HG03565 (cell line): Measurements from ENCODE around the gene WWOX.

Experiments used
- ATAC-seq: cut with Tn5 transposase; IDR thresholded peaks from one replicate; pipeline ENCODE4 v1.9.1; 2021; ENCODE audit warnings: mild to moderate bottlenecking, moderate library complexity; ENCODE audit not compliant: unreplicated experiment

The WWOX gene

GRCh38 chr16:78325468-78326352 is 226.3 kb downstream of the WWOX start:
- no peak for ATAC-seq

- ATAC-seq = no peak
Measured at GRCh38 chr16:78326731-78327130, 227.3 kb downstream of the WWOX start.

GRCh38 chr16:78331731-78332130 is 232.3 kb downstream of the WWOX start:
- no peak for ATAC-seq

GRCh38 chr16:78333808-78334207 is 234.4 kb downstream of the WWOX start:
- ATAC-seq = no peak

GRCh38 chr16:78340590-78340989 is 241.1 kb downstream of the WWOX start:
- no peak for ATAC-seq

GRCh38 chr16:78348068-78348467 is 248.6 kb downstream of the WWOX start:
- no peak for ATAC-seq

- ATAC-seq = no peak
Measured at GRCh38 chr16:78348886-78349285, 249.4 kb downstream of the WWOX start.

GRCh38 chr16:78352184-78352583 is 252.7 kb downstream of the WWOX start:
- ATAC-seq = no peak

GRCh38 chr16:78353640-78354275 is 254.3 kb downstream of the WWOX start:
- no peak for ATAC-seq

- no peak for ATAC-seq
Measured at GRCh38 chr16:78362524-78363135, 263.2 kb downstream of the WWOX start.

- no peak for ATAC-seq
Measured at GRCh38 chr16:78363843-78364555, 264.5 kb downstream of the WWOX start.

GRCh38 chr16:78364556-78364880 is 265.1 kb downstream of the WWOX start:
- no peak for ATAC-seq

GRCh38 chr16:78365366-78365765 is 265.9 kb downstream of the WWOX start:
- no peak for ATAC-seq

GRCh38 chr16:78368121-78369102 is 269.0 kb downstream of the WWOX start:
- ATAC-seq = no peak

- ATAC-seq = no peak
Measured at GRCh38 chr16:78372277-78372676, 272.8 kb downstream of the WWOX start.

- no peak for ATAC-seq
Measured at GRCh38 chr16:78375055-78375679, 275.7 kb downstream of the WWOX start.

GRCh38 chr16:78376452-78376851 is 277.0 kb downstream of the WWOX start:
- no peak for ATAC-seq

GRCh38 chr16:78377312-78377711 is 277.9 kb downstream of the WWOX start:
- no peak for ATAC-seq

- ATAC-seq = no peak
Measured at GRCh38 chr16:78381060-78381459, 281.6 kb downstream of the WWOX start.

- ATAC-seq = no peak
Measured at GRCh38 chr16:78383118-78383517, 283.7 kb downstream of the WWOX start.
